NCI-H1092 (cell line): ENCODE results near the gene DAB2IP.

Experiments
- DNase-seq: peaks from one replicate; lab custom pipeline; 2025; lab: John Stamatoyannopoulos, UW

The DAB2IP gene

DNA sequence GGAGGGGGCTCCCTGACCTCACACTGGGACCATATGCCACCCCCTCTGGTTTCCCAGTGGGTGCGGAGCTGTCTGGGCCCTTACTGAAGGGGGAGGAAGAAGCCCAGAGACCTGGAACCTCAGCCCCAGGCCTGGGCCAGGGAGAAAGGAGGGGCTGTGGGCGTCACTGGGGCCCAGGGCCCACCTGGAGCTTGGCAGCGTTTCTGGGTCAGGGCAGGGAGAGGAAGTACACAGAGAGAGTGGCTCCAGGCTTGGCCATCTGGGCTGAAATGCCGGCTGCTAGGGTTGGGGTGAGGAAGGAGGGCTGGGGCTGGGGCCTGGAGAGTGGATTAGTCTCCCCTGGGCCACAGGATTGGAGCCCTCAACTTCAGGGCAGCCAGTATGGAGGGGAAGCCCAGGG lies 6.4 kb upstream of the DAB2IP start:
- DNase-seq = no peak

DNA sequence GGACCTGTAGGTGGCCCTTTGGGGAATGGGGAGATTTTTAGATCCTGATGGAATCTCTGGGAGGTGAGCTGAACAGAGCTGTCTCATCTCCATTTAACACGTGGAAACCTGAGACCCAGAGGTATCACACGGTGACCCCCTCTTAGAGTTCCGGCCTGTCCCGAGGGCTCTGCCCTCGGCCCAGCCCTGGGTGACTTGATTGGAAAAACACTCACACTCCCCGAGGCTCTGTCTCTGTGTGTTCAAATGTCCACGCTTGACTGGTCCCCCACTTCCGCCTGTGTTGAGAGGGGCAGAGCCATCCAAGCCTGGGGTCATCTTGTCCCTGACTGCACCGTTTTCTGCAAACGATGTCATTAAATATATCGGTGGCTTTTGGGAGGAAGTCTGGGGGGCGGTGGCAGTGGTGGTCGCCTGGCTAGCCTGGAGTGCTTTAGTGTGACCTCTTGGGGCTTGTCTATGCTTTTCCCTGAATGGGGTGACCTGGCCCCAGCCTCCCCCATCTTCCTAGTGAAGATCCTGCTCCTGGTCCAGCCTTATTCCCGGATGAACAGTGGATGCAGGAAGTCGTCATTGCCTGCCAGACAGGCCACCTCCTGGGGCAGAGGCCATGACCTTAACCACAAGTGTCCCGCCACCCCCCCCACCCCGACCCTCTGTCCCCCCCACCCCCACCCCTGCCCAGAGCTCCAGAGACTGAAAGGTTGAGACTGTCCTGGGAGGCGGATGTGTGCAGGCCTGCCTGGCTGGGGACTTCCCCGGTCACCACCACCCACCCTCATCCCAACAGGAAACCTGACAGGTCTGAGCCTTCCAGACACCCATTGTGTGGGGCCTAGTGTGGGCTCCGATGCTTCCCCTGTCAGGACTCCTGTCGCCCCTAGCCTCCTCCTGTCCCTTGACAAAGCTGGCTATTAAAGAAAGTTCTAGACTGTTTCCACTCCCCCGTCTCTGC lies 5.3 kb upstream of the DAB2IP start:
- DNase-seq = no peak

DNA sequence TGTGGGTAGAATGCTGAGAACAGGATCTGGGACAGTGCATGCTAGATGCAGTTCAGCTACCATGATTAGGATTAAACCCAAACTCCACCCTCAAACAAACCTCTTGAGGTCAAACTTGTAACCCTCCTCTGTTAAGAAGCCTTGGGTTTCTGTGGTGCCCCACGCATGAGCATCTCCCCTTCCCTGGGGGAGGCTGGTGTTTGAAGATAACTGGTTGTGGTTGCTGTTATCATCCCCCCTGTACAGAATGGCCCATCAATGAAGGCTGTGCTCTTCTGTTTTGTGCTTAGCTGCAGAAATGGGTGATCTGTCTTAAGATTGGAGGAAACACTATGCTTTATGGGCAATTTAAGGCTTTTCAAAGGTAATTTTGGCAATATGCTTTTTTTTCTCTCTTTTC lies 4.4 kb upstream of the DAB2IP start:
- DNase-seq = no peak

DNA sequence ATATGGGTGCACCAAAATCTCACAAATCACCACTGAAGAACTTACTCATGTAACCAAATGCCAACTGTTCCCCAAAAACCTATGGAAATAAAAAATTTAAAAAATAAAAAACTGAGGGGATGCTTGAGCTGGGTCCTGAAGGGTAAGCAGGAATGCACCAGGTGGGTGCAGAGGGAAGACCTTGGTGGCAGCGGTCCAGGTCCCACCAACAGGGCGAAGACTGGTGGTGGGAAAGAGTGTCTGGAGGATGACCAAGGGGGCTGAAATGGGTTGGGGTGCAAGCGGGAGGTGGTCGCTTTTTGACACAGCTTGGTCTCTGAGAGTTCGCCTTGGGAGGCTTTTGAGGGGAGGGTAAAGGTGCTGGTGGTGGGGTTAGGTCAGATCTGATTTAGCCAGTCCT lies 3.3 kb upstream of the DAB2IP start:
- DNase-seq = no peak

DNA sequence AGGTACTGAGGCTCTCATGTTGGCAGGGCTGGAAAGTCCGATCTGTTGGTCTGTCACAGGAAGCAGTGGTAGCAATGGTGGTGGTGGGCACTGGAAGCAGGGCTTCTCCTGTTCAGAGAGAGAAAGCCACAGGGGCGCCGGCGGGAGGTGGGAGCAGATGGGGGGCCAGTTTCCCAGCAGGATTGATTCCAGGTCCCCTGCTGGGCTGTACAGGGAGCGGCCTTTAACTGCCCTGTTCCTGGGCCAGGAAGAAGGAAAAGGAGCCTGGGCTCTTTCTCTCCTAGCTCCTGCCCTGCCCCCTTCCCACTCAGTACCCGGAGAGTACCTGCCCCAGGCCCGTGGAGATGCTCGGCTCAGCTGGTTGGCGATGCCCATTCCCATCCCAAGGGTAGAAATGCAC lies 2.6 kb upstream of the DAB2IP start:
- no peak for DNase-seq

DNA sequence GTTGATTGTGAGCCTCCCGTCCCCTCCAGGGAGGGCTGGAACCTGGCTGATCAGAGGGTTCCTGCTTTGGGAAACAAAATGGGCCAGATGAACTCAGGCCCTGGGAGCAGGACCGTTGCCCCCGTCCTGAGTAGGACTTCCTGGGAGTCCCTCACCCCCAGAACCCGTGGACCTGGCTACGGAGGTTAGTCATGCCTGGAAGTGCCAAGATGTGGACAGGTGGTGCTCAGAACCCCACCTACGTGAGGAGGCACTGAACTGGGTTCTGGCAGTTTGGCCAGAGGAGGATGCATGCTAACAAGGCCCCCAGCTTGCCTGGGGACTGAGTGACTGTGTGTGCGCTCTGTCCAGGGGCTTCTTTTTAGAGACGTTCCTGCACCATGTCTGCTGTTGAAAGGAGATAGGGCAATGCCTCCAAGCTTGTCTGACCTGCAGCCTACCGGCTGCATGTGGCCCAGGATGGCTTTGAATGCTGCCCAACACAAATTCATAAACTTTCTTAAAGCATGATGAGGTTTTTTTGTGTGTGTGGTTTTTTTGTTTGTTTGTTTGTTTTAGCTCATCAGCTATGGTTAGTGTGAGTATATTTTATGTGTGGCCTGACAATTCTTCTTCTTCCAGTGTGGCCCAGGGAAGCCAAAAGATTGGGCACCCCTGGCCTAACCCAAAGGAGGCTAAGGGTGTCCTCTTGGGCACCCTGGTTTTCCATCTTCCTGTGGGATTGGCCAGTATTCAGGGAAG lies 1.8 kb upstream of the DAB2IP start:
- no peak for DNase-seq

DNA sequence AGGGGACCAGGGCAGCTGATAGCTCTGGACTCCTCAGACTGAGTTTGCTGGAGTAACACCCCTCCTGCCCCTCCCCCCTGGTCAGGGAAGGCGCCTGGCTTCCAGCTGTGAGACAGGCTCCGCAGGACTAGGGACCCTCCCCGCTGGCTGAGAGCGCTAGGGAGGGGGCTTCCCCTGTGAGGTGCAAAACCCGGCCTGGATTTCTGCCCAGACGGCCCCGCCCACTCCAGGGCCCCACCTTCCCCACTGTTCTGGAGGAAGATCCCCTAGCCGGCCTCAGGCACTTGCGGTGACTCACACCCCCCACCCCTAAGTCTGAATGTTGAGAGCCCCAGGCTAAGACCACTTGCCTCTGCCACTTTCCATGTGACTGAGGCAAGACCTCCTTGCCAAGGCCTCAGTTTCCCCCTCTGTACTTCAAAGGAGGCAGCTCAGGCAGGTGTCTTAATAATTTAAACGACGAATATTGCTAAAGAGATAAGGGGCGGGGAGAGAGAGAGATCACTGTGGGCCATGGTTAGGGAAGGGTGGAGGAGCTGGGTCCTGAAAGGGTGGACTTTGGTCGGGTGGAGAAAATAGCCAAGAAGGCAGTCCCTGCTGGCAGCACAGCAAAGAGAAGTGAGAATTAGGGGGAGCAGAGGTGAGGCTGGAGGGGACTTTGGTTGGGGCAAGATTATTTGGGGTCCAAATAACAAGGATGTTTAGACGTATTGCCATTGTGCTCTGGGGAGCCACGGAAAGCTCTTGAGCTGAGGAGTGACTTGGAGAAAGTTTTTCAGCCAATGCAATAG lies 1.0 kb upstream of the DAB2IP start:
- peak; percentile 74 for DNase-seq

DNA sequence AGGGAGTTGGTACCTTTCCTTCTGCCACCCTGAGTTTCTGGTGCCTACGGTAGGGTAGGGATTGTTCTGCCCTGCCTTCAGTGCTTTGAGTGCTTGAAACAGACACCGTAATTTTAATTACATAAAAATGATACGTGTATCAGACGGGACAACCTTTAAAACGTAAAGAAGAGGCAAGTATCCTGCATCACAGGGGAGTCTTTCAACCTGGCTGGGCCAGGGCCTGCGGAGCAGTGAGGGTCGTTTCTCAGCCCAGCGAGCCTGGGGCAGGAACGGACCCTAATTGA lies 483 bp upstream of the DAB2IP start:
- DNase-seq = no peak

DNA sequence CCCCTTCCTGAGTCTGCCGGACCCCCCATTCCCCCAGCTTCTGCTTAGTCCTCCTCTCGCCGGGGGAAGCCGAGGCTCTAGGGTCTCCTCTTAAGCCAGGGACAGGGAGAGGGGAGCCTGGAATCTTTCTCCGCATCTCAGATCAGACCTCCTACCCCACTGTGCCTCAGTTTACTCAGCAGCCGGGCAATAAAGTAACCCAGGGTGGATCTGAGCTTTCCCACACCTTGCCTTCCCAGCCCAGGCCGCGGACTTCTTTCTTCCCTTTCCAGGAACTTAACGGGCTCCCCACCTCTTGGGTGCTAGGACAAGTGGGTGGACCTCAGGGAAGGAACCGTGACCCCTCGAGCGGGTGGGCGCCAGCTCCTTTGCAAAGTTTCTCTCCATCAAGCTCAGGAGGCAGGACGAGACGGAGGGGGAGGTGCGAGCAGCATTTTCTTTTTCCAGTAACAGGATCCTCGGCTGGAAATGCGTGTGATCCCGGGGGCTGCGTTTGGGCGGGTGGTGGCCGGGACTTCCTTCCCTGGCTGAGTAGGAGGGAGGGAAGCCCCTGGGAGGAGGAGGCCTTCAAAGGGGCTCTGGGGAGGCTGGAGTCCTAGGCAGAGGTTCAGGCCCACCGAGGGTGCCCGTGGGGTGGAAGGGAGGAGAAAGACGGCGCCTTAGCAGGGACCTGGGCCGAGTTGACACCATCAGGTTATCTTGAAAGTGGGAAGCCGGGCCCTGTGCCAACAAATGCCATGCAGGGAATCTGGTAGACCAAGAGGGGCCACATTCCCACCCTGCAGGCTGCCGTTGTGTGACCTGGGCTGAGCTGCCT lies 795 bp downstream of the DAB2IP start:
- DNase-seq = no peak

DNA sequence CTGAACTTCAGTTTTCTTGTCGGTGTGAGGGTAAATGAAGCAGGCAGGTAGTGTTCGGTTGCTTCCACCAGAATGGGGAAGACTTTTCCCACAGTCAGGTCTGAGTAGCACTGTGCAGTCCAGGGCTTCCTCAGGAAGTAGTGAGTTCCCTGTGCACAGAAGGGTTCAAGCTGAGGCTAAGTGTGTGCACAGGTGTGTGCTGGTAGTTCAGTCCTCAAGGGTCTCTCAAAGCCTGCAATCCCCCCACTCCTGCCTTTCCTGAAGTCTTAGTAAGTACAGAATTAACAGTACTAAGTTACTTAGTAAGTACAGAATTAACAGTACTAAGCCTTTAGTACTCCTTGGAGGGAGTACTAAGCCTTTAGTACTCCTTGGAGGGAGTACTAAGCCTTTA lies 1.4 kb downstream of the DAB2IP start:
- no peak for DNase-seq

DNA sequence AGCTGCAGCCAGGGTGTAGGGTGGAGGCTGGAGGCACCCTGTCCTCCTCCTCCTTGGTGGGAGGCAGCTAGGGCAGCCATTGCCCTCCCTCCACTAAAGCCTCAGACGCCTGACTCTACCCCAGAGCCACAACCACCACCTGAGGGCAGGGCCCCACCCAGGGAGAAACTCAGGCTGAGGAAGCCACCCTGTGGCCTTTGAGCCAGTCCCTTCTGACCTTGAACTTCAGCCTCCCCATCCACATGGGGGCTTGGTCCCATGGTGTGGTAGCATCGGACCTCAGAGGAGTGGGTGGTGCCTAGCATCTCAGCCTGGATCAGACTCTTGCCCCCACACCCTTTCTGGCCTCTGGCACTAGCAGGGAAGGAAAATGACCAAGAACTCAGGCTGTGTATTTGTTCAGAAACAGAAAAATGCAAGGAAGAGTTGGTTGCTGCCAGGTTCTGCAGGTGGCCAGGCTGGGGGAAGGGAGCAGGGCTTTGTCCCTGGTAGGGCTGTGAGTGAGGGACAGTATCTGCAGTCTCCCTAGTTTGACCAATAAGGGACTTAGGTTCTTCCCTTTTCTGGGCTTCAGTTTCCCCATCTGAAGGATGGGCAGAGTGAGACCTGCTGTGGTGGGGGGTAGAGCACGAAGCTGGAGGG lies 3.2 kb downstream of the DAB2IP start:
- no peak for DNase-seq

DNA sequence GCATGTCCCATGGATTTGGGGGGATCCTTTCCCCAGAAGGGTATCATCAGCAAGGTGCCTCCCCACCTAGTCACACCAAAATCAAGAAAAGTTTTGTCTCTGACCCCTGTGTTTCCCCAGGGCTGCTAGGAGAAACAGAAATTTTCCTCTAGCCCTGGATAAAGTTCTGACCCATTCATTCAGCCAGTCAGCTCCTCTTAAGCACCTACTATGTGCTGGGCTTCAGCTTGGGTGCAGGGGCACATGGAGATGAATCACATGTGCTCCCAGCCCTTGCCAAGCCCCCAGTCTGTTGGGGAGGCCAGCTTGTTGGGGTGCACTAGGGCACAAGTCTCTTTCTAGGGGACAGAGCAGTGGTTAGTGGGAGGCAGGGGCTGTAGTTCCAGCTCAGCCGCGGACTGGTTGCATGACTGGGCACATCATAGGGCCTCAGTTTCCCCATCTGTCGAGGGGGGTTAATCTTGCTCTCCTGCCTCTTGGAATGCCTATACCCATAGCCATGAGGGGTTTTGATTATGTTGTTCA lies 3.9 kb downstream of the DAB2IP start:
- no peak for DNase-seq

DNA sequence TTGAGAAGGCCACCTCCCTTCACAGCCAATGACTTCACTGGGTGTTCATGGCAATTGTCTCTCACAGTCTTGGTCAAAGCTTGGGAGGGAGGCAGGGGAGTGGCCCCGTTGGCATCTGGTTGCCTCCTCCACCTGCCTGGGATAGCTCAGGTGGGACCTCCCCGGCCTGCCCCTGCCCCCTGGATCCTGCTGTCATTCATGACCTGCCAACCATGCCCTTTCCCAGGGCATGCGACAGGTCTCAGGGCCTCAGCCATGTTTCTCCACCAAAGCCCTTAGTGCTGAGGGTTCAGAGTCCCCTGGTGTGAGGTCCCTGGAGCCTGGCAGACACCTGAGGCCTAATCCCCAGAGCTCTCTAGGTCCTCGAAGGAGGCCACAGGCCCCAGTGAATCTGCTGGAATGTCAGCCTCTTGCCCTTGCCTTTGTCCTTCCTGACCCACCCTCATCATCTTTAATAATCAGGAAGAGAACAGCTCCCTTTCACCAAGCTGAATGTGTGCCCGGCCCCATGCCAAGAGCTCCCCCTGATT lies 5.6 kb downstream of the DAB2IP start:
- no peak for DNase-seq

DNA sequence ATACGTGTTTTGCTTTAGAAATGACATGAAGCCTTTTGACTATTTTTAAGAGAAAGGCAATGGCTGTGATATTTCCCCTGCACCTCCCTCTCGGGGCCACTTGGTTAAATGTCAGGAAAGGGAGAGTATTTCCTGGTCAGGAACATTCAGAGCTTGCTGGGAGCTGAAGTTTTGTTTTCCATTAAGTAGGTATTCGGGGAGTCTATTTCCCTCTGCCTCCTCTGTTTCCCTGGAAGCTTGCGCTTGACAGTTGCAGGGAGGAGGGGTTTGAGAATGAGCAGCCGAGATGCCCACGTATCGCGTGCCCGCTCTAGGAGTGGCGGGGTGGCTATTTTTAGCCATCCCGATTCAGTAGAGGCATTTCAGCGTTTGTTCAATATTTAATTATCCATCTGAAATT lies 6.7 kb downstream of the DAB2IP start:
- DNase-seq = no peak

DNA sequence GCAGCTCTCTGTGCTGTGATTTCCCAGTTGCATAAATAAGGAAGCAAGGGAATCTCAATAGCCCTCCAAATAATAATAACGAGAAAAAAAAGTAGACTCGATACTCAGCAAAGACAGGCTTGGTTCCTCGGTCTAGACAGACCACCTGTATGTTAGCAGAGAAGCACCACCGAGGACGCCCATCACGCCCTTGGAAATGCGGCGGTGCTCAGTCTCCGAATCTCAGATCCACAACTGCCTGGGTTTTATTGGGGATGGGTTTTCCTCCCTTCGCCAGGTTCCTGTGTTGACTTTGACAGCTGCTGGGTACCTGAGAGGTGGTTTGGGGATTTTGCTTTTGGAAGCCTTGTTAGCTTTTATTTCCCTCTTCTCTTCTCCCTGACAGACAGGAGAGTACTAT lies 7.2 kb downstream of the DAB2IP start:
- no peak for DNase-seq

DNA sequence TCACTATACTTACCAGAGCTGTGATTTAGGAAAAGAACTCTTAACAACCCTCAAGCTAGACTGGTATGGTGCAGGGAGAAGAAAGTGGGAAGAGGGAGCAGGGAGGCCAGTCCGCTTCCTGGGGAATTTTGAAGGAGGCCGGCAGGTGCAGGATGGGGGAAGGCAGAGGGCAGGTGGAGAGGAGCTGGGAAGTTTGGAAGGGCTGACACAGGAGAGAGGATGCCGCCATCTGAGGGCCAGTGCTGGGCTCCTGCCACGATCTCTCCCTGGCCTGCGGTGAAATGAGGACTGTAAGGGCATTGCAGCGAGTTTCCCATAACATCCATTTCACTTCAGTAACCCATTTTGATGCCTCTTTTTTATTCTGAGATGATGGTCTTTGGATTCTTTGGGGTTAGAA lies 8.9 kb downstream of the DAB2IP start:
- DNase-seq = no peak

DNA sequence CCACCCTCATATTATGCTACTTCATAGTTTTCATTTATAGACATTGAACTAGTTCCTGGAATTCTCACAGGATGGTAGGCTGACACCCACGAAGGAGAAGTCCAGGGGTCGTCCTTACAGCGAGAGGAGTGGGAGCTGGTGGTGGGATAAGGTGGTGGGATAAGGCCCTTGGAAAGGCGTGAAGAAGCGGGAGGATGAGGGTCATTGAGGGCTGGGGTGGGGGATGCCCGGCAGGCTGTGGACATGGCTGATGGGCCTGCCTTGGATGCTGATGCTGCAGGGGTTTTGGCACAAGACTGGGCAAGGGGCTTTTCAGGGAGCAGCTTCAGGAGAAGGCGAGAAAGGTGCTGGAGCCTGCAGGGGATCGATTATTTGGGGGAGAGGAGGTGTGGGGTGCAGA lies 9.4 kb downstream of the DAB2IP start:
- DNase-seq = no peak

DNA sequence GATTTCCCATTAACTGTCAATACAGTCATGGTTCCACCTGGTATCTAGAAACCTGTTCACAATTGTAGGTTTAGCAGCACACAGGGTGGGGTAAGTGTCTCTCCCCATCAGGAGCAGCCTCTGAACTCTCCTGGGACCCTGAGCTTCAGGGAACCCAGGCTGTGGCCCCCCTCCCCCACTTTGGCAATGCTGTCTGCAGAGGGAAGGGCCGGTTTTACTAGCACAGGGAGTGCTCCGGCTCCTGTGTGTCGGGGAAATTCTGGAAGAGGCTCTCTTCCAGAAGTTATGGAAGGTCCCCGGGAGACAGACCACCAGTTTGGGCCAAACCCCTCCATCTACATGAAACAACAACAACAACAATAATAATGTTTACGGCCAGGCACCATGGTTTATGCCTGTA lies 9.9 kb downstream of the DAB2IP start:
- no peak for DNase-seq

DNA sequence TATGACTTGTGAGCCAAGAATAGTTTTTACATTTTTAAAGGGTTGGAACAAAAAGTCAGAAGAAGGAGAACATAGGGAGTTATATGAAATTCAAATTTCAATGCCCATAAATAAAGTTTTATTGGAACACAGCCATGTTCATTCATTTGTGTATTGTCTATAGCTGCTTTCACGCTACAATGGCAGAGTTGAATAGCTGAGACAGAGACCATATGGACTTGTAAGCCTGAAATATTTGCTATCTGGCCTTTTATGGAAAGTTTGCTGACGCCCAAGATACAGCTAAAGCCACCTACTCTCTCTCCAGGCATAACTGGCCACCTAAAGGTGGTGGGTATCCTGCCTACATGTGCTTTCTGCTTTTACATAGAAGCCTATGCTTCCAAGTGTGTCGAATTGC lies 10.9 kb downstream of the DAB2IP start:
- DNase-seq = no peak

DNA sequence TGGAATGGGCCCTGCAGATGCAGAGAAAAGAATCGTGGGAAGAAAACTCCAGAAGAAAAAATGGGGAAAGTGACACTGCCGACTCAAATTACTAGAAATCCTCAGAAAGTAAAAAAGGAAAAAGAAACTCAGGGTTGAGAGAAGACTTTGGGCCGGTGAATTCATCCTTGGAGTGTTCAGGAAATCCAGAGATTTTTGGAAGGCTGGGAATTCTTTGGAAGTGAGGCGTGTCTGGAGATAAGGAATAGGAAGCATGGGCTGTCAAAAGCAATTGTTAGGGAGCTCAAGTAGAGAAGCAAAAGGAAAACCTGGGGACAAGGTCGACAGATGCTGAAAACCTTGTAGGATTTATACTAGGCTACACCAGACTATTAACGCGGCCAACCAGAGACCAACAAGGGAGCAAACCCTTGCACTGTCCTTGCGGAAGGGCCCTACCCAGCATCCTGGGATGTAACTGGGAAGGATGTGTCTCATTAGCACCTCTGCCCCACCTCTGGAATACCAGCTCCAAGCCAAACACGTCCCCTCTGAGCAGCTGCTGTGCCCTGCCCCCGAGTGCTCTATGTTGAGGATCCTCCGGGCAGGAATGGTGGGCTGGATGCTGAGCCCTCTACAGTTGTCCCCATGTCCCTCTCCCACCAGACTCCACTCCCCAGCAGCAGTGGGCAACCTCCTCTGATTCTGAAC lies 11.6 kb downstream of the DAB2IP start:
- no peak for DNase-seq
